Measurements from ENCODE around the gene HDAC1.

DNA sequence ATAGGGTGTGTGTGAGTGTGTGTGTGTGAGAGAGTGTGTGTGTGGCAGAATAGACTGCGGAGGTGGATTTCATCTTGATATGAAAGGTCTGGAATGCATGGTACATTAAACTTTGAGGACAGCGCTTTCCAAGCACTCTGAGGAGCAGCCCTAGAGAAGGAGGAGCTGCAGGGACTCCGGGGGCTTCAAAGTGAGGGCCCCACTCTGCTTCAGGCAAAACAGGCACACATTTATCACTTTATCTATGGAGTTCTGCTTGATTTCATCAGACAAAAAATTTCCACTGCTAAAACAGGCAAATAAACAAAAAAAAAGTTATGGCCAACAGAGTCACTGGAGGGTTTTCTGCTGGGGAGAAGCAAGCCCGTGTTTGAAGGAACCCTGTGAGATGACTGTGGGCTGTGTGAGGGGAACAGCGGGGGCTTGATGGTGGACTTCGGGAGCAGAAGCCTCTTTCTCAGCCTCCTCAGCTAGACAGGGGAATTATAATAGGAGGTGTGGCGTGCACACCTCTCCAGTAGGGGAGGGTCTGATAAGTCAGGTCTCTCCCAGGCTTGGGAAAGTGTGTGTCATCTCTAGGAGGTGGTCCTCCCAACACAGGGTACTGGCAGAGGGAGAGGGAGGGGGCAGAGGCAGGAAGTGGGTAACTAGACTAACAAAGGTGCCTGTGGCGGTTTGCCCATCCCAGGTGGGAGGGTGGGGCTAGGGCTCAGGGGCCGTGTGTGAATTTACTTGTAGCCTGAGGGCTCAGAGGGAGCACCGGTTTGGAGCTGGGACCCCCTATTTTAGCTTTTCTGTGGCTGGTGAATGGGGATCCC lies 18.3 kb upstream of the HDAC1 start:
- TF ChIP-seq, protein P1, sequence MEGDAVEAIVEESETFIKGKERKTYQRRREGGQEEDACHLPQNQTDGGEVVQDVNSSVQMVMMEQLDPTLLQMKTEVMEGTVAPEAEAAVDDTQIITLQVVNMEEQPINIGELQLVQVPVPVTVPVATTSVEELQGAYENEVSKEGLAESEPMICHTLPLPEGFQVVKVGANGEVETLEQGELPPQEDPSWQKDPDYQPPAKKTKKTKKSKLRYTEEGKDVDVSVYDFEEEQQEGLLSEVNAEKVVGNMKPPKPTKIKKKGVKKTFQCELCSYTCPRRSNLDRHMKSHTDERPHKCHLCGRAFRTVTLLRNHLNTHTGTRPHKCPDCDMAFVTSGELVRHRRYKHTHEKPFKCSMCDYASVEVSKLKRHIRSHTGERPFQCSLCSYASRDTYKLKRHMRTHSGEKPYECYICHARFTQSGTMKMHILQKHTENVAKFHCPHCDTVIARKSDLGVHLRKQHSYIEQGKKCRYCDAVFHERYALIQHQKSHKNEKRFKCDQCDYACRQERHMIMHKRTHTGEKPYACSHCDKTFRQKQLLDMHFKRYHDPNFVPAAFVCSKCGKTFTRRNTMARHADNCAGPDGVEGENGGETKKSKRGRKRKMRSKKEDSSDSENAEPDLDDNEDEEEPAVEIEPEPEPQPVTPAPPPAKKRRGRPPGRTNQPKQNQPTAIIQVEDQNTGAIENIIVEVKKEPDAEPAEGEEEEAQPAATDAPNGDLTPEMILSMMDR (IDR thresholded peaks at IDR 0.05): no peak
- TF ChIP-seq ZFX (IDR thresholded peaks at IDR 0.05; ENCODE audit: borderline replicate concordance): no peak
